ENCODE data around the gene DNAJB11.
A peak's percentile ranks its signal among the peaks of the same experiment; 100 is the strongest.
"Not testable (repeated sequence)": the region's sequence is repeated elsewhere in the genome, so short reads cannot be mapped to it uniquely, and the experiment has no call there.

The DNAJB11 gene

GRCh38 chr3:186570096-186570940, at the start of gene DNAJB11:
Gene DNAJB11, plus strand, starts transcription at chr3:186570720. Its CDS starts 178 bp downstream, at chr3:186570898.
- peak; percentile 99 for DNase-seq

DNA sequence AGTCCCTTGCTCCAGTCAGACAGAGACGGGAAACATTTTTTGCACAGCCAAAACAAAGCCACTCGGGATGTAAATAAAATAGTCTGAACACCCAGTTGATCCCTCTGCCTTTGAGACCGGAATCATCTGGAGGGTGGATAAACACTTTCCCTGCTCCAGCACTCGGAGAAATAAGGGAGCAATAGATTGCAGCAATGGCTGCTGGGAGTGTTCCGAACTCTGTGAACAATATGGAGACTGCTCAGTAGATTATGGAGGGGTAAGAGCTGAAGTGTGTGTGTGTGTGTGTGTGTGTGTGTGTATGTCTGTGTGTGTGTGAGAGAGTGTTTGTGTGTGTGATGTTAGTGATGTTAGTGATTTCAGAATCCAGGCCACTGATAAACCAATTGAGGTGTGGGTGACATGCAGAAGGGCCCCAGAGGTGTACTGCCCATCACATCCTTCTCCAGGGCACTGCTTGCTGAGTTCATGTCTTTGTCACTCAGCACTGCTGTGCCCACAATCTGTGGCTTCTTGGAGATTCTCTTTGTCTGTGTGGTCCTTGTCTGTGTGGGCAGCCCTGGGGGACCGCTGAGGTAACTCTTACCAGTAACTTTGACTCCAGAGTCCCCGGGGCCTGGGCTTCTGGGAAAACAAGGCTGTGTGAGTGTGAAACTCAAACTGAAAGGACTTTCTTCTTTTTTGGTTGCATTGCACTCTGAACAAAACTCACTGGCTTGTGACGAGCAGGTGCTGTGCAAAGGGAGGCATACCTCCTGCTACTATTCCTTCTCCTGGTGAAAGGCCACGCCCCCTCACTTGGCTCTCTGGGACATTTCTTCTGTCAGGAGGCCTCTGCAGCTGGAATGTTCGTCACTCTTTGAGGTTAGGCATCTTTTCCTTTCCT, 49.3 kb upstream of the DNAJB11 start:
- DNase-seq, result no peak

- DNase-seq, result no peak
Observed at GRCh38 chr3:186523022-186523421, 47.5 kb upstream of the DNAJB11 start.

- no peak for DNase-seq
Observed at GRCh38 chr3:186523434-186523833, 47.1 kb upstream of the DNAJB11 start.

GRCh38 chr3:186524616-186525015, 45.9 kb upstream of the DNAJB11 start:
- DNase-seq, result no peak

GRCh38 chr3:186525369-186526255, 44.9 kb upstream of the DNAJB11 start:
- DNase-seq, result no peak

GRCh38 chr3:186526256-186526606, 44.3 kb upstream of the DNAJB11 start:
- peak; percentile 95 for DNase-seq

DNA sequence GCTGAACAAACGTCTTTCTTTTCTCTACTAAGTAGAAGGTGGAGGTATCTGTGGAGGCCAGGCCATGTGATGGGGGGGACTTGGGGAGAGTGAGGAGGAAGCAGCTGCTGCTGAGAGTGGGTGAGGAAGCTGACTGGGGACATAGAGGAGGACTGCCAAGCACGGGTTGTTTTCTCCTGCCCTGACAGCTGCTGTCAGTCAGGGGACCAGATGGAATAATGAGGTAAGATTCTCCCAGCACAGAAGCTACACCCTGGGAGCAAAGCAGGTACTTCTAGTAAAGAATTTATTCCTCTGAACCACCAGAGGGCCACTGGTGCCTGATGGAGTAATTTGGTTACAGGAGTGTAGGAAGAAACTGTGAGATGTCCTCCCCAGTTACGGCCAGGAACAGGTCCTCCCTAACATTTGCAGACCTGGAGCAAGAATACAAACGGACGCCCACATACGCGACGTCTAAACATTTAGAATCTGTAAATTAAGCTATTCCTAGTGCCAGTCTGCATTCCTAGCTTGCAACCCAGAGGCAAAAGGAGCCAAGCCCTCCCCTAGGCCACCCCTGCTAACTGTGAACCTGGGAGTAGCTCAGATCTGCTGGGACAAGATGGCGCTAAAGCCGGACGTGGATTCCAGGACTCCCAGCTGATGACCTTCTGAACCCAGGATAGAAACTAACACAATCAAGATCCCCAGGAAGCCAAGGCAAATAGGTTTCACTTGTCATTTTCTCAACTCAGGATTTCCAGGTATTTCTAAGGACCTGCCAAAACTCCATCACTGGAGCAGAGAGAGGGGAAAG, 41.1 kb upstream of the DNAJB11 start:
- DNase-seq, result peak; percentile 97

DNA sequence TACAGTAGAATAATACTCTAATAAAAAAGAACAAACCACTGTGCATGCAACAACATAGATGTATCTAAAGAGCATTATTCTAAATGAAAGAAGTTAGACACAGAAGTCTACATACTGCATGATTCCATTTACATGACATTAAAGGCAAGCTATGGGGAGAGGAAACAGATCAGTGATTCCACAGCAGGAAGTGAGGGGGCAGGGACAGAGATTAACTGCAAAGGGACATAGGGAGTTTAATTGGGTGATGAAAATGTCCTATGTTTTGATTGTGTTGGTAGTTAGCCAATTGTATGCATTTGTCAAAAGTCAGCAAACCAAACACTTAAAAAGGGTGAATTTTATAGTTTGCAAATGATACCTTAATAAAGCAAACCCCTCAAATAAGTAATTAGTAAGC, 40.1 kb upstream of the DNAJB11 start:
- no peak for DNase-seq

DNA sequence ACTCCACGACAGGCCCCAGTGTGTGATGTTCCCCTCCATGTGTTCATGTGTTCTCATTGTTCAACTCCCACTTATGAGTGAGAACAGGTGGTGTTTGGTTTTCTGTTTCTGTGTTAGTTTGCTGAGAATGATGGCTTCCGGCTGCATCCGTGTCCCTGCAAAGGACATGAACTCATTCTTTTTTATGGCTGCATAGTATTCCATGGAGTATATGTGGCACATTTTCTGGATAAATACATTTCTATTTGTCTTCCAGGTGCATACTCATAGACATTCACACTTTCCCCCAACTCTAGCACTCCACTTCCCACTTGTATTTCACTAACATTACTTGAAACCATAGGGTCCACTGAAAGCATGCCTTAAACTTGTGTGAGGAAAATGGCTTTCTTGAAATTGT, 38.8 kb upstream of the DNAJB11 start:
- not testable (repeated sequence) for DNase-seq

GRCh38 chr3:186532598-186533072, 37.9 kb upstream of the DNAJB11 start:
- DNase-seq, result no peak

- no peak for DNase-seq
Observed at GRCh38 chr3:186534113-186534669, 36.3 kb upstream of the DNAJB11 start.

DNA sequence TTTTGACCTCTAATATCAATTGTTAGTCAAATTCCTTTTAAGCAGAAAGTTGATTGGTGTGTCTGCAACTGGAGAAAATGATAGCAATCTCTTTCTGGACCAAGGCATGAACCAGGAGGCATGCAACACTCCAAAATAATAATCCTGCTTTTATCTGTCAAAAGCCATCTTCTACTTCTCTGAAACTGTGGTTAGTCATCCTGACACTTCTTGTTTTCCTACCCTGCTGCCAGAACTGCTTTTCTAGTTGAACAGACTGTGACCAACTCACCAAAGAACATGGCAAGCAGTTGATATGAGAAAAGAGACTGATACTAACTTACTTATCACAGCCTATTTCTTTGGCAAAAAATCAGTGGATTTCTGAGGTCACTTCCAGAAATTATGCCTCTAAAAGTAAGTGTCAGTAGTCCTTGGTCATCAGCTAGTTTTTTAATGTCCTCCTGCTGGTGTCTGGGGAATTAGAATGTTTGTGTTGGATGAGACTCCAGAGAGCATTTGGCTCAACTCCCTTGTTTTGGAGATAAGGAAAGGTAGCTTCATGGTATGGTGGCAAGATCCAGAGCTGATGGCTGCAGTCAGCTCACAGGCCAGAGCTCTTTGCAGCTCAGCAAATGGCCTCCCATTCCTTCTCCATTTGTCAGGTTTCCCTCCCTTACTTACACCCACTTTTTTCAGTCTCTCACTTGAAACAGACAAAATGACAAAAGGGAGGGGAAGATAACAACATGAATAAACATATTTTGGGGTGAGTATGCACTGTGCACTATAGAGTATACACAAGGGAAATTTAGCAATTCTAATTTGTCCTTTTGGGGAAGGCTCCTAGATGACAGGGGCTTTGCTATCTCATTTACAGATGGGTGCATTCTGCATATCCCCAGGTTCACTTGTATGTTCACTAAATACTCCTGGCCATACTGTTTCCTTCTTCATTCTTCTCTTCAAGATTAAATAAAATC, 33.4 kb upstream of the DNAJB11 start:
- no peak for DNase-seq

- no peak for DNase-seq
Observed at GRCh38 chr3:186538779-186539178, 31.7 kb upstream of the DNAJB11 start.

DNA sequence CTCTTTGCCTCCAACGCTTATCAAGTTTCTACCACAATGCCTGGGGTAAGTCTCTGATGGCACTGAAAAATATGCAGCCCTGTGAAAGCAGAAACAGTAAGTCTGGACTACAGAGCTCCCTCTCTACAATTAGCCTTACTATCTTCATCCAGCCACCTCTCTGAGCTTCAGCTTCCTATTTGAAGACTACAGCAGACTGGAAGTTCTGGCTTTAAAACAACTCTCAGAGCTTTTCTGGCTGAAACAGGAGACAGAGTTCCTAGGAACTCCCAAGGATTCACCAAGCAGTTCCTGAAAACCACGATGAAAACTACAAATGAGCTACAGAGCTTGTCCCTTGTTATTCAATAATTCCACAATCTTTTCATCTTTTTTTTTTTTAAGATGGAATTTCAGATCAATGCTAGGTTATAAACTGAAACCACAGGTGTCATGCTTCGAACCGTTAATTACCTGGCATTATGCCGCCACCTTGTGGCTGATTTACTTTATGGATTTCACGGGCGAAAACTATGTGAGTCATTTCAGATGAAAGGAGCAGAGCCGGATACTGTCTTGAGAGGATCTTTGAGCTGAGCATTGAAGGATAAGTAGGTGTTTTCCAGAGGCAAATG, 30.2 kb upstream of the DNAJB11 start:
- DNase-seq, result peak; percentile 42

DNA sequence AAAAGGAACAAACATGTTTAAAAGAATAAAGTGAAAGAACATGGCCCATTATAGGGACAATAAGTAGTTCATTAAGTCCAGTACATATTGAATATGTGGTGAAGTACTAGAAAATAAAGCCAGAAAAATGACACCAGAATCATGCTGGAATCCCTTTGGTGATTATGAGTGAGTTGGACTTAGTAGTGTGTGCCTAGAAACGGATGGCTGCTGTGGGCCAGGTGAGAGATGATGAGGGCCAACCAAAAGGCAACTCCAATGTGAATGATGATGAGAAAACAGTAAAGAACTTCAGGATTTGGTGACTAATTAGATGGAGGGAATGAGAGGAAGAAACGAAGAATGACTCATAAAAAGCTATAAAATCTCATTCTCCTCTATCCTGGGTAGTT, 29.7 kb upstream of the DNAJB11 start:
- DNase-seq, result no peak

- DNase-seq, result no peak
Observed at GRCh38 chr3:186544281-186544680, 26.2 kb upstream of the DNAJB11 start, which contains the start of gene CRYGS. Gene CRYGS, minus strand, starts transcription at chr3:186544380. Its CDS starts 54 bp downstream, at chr3:186544326.

DNA sequence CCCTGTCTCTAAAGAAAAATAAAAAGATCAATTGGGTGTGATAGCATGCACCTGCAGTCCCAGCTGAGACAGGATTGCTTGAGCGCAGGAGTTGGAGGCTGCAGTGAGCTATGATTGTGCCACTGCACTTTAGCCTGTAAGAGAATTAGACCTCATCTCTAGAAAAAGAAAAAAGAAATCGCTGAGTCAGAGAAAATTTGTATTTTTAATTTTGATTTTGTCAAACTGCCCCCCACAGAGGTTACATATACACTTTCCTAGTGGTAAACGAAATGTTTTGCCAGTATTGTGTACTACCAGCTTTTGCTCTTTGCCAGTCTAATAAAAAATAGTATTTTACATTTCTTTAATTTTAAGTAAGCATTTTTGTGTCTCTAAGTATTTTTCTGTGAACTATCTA, 21.0 kb upstream of the DNAJB11 start:
- DNase-seq, result no peak

- no peak for DNase-seq
Observed at GRCh38 chr3:186551387-186551786, 19.1 kb upstream of the DNAJB11 start.
